Large intestine (tissue), 3 donors: Measurements from ENCODE around the gene LBR. TPM values are rescaled to one million over a fixed set of nuclear protein-coding genes. Genes with fewer than 3 reads are reported as not detected.

Experiments
- DNase-seq, 2 donors: peaks; one replicate each; pipeline versions ENCODE4 v3.0.0 to v3.0.0-alpha.2; 2013
- H3K27ac ChIP-seq: one replicate; pipeline ENCODE4 v1.5.1; 2013; ENCODE audit warnings: low read length
- H3K27me3 ChIP-seq: 2 replicates; pipeline ENCODE4 v1.6.1; 2013; ENCODE audit warnings: low read length; ENCODE audit not compliant: control insufficient read depth, insufficient read depth
- H3K36me3 ChIP-seq: 2 replicates; pipeline ENCODE4 v1.6.1; 2013; ENCODE audit warnings: low read length; ENCODE audit not compliant: control insufficient read depth, insufficient read depth
- H3K4me1 ChIP-seq: one replicate; pipeline ENCODE4 v1.6.1; 2013; ENCODE audit warnings: low read length; ENCODE audit not compliant: control insufficient read depth, insufficient read depth
- H3K4me3 ChIP-seq: one replicate; pipeline ENCODE4 v1.5.1; 2013; ENCODE audit warnings: low read length
- H3K9me3 ChIP-seq: one replicate; pipeline ENCODE4 v1.6.1; 2013; ENCODE audit warnings: mild to moderate bottlenecking, low read depth, low read length, moderate library complexity; ENCODE audit not compliant: control insufficient read depth
- WGBS: methylation state at CpG from one replicate; pipeline ENCODE4 v1.1.5; 2013; ENCODE audit warnings: low lambda C conversion rate; ENCODE audit not compliant: insufficient coverage; 5-methylcytosine and 5-hydroxymethylcytosine counted together
- polyA plus RNA-seq: library from polyadenylated mRNA; unstranded; fragments of 120-200 nt; gene quantifications from one replicate; pipeline ENCODE4 v1.2.1, GENCODE V29; 2013

Gene LBR
- polyA plus RNA-seq, 1 donor, result 71.2 TPM

DNA sequence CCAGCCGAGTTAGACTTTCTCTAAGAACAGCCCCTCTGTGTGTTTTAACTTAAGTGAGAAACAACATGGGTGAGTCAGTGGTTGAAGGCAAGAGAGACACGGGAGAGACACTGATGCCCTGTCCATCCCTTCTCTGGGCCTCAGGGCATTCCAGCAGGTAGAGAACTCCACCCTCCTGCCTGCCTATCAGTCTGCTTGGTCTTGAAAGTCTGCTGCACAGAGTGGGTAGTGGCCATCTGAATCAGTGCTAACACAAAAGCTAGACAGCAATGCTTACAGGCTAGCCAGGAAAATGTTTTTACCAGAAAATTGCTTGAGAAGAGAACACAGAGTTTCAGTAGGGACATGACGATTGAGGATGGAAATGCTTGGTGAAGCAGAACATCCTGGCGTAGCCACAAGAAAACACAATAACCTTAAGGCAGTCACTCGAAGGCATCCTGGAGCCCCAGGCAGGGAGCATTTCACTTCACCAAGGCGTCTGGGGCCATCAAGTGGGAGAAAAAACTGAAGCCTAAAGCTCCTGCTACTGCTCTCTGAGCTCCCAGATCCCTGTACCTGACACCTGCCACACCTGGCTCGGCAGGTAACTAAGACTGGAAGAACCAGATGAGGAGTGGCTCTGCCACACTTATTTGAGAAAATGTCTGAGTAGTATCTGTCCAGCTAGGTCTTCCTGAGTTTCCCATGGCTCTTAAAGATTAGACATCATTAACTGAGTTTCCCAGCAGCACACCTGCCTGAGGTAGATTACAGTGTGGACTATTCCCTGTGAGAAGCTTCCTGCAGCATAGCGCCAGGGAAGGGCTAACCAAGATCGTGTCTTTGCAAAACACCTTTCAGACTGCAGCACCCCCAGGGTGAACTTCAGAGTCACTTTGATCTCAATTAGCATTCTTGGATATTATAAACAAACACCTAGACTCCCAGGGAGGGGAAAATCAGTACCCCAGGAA lies 18.1 kb upstream of the LBR start:
- Histone ChIP-seq H3K27ac (peak overlapping the region; percentile 50), H3K36me3 (no peaks in the 10 kb centered on the region), H3K4me1 (peaks cover 44% of the 10 kb centered on the region), H3K9me3 (no peaks in the 10 kb centered on the region), H3K4me3 (no peak overlapping the region), H3K27me3 (no peaks in the 10 kb centered on the region)
- peak in 1 of 2 donors; percentile 67 for DNase-seq
- WGBS, result 40% methylated on average over 1 of the region's 9 CpGs

DNA sequence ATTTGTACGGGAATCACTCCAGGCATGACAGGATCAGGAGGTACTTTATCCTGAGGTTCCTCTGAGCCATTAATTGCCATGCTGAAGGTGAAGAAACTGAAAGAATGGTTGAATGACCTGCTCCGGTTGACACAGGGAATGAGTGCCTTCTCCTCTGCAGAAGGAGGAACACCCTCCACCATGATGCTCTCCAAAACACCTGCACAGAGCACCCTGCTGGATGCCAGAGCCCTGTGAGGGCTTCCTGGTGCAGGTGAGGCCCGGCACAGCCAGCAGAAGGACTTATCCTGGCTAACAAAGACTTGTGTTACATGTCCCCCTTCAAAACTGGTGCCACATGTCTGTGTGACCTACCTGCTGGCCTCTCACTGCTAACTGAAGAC lies 14.3 kb upstream of the LBR start:
- Histone ChIP-seq H3K4me1 (peaks cover 57% of the 10 kb centered on the region), H3K27me3 (no peaks in the 10 kb centered on the region), H3K9me3 (no peaks in the 10 kb centered on the region), H3K36me3 (no peaks in the 10 kb centered on the region), H3K4me3 (no peak overlapping the region), H3K27ac (peak overlapping the region; percentile 87)
- peak in 1 of 2 donors; percentile 56 for DNase-seq
- WGBS, result no CpG with 5 or more reads among the region's 3 CpGs

DNA sequence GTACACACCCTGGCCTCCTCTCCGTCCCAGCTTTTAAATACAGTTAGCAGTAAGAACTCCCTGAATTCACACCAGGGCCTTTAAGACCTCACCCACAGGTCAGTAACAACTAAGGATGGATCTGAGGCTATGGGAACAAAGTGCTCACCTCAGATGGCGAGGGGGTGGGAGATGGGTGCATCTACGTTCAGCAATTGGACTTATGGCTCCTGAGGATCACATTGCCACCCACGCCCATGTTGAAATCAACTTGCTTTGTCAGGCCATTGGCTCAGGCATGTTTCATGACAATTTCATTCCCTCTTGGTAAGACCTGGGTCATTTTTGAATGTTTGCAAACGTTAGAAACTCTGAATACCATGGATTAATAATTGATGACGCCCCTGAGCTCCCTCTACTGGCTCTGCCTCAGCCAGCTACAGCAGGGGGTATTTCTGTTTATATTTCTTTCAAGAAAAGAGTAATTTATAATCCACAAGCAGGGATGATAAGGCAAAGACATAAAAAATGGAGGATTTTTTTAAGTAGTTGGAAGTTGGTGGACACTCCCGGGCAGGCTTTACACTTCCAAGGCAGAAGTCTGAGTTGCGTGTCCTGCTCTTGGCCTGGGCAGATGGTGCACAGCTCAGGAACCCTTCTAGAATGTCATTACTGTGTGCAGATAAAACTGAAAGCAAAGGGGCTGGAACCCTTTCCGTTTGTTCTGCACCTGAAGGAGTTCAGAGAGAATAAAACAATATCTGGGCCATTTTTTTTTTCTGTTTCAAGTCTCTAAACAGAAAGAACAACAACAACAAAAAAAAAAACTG lies 13.7 kb upstream of the LBR start:
- Histone ChIP-seq H3K36me3 (no peaks in the 10 kb centered on the region), H3K9me3 (no peaks in the 10 kb centered on the region), H3K27ac (peak overlapping the region; percentile 87), H3K4me3 (no peak overlapping the region), H3K27me3 (no peaks in the 10 kb centered on the region), H3K4me1 (peaks cover 52% of the 10 kb centered on the region)
- DNase-seq, result peak; percentile 73 to 92
- 20% methylated on average over 1 of the region's 9 CpGs for WGBS

DNA sequence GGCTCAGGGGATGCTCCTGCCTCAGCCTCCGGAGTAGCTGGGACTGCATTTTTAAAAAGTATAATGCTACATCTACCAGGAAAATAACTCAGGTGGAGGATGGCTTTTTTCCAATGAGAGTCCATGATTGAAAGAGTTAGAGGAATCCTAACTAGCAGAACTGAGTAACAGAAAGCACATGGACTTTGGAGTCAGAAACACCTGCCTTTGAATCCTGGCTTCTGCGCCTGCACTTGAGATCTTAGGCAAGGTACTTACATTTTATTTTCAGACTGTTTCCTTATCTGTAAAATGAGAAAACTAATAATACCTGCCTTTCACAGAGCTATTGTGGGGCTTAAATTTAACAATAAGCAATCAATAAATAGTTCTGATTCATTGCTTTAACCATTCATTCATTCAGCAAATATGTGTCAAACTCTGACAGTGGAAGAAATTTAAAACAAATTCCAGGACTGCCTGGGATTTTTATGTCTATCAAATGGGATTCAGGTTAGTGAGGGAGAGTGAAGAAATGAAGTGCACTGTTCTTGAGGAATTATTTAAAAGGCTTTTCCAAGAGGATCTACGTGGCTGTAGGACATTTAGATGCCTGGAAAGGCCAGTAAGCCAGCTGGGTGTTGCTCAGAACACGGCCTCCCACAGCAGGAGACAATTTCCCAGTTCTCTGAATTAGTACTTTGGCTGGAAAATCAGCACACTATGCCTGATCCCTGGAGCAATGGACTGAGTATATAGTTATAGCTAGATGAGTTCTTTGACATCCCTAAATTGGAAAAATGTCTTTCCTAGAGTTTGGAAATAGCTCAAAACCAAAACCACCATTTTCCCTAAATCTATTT lies 12.8 kb upstream of the LBR start:
- H3K9me3 ChIP-seq, result no peaks in the 10 kb centered on the region
- H3K4me1 ChIP-seq, result peaks cover 43% of the 10 kb centered on the region
- H3K27ac ChIP-seq, result peak overlapping the region; percentile 87
- peak; percentile 71 to 89 for DNase-seq
- no peaks in the 10 kb centered on the region for H3K27me3 ChIP-seq
- H3K36me3 ChIP-seq, result no peaks in the 10 kb centered on the region
- no CpG with 5 or more reads among the region's 4 CpGs for WGBS
- no peak overlapping the region for H3K4me3 ChIP-seq

DNA sequence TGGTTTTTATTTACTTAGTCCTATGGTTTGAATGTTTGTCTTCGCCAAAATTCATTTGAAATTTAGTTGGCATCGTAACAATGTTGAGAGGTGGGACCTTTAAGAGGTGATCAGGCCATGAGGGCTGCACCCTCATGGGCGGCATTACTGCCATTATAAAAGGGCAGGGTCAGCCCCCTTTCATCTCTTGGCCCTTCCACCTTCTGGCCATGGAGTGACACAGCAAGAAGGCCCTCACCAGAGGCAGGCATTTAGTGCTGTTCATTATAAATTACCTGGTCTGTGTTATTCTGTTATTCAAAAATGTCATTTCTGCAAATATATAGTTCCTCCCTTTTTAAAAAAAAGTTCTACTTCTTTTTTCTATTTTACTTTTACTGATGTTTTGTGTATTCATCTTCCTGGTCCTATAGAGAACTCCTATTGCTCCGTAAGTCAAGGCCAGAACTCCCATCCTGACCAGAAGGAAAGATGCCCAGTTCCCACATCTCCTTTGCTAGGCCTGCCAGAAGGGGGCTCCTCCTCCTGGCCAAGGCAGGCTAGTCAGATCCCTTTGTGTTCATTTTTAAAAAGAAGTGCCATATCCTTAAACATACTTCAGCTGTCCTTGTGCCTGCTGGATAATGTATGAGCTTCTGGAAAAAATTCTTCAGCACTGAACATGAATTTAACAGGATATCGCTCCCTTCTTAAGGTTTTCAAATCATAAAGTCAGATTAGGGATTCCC lies 10.0 kb upstream of the LBR start:
- no peaks in the 10 kb centered on the region for H3K27me3 ChIP-seq
- WGBS, result no CpG with 5 or more reads among the region's 5 CpGs
- H3K4me1 ChIP-seq, result peaks cover 27% of the 10 kb centered on the region
- no peak overlapping the region for H3K27ac ChIP-seq
- no peaks in the 10 kb centered on the region for H3K36me3 ChIP-seq
- DNase-seq, result no peak
- no peaks in the 10 kb centered on the region for H3K9me3 ChIP-seq
- H3K4me3 ChIP-seq, result no peak overlapping the region

DNA sequence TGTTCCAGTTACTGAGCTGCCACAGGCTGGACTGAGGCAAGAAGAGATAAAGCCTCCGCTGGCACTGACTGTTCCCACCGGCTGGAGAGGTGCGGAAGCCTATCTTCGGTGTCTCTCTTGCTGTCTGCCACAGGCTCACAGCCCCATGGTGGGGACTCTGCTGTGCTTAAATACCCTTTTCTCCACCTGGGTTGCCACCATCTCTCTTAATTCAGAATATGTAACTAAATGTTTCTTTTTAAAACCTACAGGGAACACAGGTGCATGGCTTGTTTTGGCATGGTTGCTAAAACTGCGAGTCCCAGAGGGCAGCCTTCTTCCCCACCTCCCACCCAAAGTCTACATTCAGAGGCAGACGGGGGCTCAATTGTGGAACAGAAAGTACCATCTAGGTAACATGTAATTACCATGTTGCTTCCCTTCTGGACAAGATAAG lies 8.1 kb upstream of the LBR start:
- no CpG with 5 or more reads among the region's 6 CpGs for WGBS
- peaks cover 14% of the 10 kb centered on the region for H3K4me1 ChIP-seq
- H3K9me3 ChIP-seq, result peaks cover 6% of the 10 kb centered on the region
- H3K27ac ChIP-seq, result no peak overlapping the region
- no peak for DNase-seq
- H3K27me3 ChIP-seq, result no peaks in the 10 kb centered on the region
- no peak overlapping the region for H3K4me3 ChIP-seq
- no peaks in the 10 kb centered on the region for H3K36me3 ChIP-seq

DNA sequence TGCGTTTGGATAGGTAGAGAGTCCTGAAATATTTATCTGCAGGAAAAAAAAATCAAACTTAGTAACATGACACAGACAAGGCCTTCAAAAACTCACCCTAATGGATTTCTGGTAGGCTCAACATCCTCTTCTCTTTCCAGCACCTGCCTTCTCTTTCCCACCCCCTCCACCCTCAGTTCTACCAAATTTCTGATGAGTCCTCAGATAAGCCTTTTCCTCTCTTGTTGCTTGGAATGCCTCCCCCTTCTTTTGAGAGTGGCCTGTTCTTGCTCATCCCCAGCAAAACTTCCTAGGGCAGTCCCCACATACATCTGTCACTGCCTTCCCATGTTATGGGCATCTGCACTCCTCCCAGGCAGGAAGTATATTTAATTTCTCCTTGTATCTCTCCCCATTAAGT lies 7.6 kb upstream of the LBR start:
- DNase-seq, result no peak
- H3K27ac ChIP-seq, result no peak overlapping the region
- H3K9me3 ChIP-seq, result peaks cover 7% of the 10 kb centered on the region
- H3K4me1 ChIP-seq, result peaks cover 10% of the 10 kb centered on the region
- no peaks in the 10 kb centered on the region for H3K36me3 ChIP-seq
- WGBS, result 88% methylated on average over 1 of the region's 1 CpG
- no peaks in the 10 kb centered on the region for H3K27me3 ChIP-seq
- no peak overlapping the region for H3K4me3 ChIP-seq

DNA sequence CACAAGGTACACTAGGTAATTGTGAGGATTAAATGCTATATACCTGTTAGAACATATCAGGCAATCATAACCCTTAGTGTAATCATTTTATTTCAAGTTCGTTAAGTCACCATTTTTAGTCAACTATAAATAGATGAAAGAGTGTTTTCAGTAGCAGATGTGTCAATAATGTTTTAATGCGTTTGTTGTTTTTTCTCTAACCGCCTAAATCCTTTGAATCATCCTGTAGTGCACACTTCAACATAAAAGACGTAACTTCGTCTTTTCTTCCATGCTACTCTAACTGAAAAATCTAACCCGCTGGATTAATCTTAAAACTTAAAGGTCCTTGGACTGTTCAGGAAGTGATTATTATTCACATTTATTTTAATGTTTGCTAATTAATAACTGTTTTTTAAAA lies 7.2 kb upstream of the LBR start:
- Histone ChIP-seq H3K9me3 (peaks cover 7% of the 10 kb centered on the region), H3K27me3 (no peaks in the 10 kb centered on the region), H3K36me3 (no peaks in the 10 kb centered on the region), H3K4me3 (no peak overlapping the region), H3K27ac (no peak overlapping the region), H3K4me1 (peaks cover 8% of the 10 kb centered on the region)
- 90% methylated on average over 5 of the region's 6 CpGs for WGBS
- no peak for DNase-seq

DNA sequence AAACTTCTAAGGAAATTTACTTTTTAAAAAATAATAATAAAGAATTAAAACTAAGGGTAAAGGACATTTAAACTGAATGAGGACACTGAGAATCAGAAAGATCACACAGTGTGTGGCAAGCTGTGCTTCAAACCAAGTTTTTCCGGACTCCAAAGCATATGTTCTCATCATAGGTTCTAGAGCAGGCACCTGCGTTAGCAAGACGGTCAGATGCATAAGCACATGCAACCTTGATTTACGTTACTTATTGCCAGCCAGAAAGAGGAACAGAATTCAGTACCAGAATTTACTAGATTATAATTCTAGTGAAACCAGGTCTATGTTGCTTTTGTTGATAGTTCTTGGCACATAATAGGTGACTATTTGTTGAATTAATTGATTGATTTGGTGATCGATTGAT lies 6.2 kb upstream of the LBR start:
- Histone ChIP-seq H3K4me1 (no peaks in the 10 kb centered on the region), H3K9me3 (peaks cover 7% of the 10 kb centered on the region), H3K27me3 (no peaks in the 10 kb centered on the region), H3K4me3 (no peak overlapping the region), H3K27ac (no peak overlapping the region), H3K36me3 (no peaks in the 10 kb centered on the region)
- no CpG with 5 or more reads among the region's 5 CpGs for WGBS
- no peak for DNase-seq
